SJSA1 (cell line): Measurements from ENCODE around the gene CHCHD3. TPM values are rescaled to one million over a fixed set of nuclear protein-coding genes. Genes with fewer than 3 reads are reported as not detected.
A peak's percentile ranks its signal among the peaks of the same experiment; 100 is the strongest.
"Not testable (repeated sequence)": the region's sequence is repeated elsewhere in the genome, so short reads cannot be mapped to it uniquely, and the experiment has no call there.

Source experiments
- DNase-seq, 2 experiments: peaks; one replicate each; pipeline ENCODE4 v3.0.0-alpha.2; 2015 to 2020; ENCODE audit warnings: low spot score in 2 of 2, low read depth in 1 of 2
- H3K27ac ChIP-seq: fragments of 250-450 bp; sonication (Bioruptor Pico); 2 replicates; pipeline ENCODE4 v1.5.1; 2020; ENCODE audit warnings: mild to moderate bottlenecking, moderate library complexity
- H3K27me3 ChIP-seq: fragments of 250-450 bp; sonication (Bioruptor Pico); replicated peaks from 2 replicates; pipeline ENCODE4 v1.5.1; 2020; ENCODE audit warnings: mild to moderate bottlenecking, moderate library complexity
- H3K36me3 ChIP-seq: fragments of 250-450 bp; sonication (Bioruptor Pico); 2 replicates; pipeline ENCODE4 v1.5.1; 2020; ENCODE audit warnings: mild to moderate bottlenecking
- H3K4me1 ChIP-seq: fragments of 250-450 bp; sonication (Bioruptor Pico); replicated peaks from 2 replicates; pipeline ENCODE4 v1.6.1; 2021; ENCODE audit warnings: mild to moderate bottlenecking
- H3K4me3 ChIP-seq: fragments of 250-450 bp; sonication (Bioruptor Pico); 2 replicates; pipeline ENCODE4 v1.5.1; 2020; ENCODE audit warnings: mild to moderate bottlenecking
- H3K9me3 ChIP-seq: fragments of 250-450 bp; sonication (Bioruptor Pico); replicated peaks from 2 replicates; pipeline ENCODE4 v1.5.1; 2020; ENCODE audit warnings: mild to moderate bottlenecking
- total RNA-seq: library from RNA; depleted of rRNA; stranded (reverse); fragments of >200 nt; shearing (Covaris generic); gene quantifications from 2 replicates; pipeline ENCODE4 v1.2.3, GENCODE V29; 2014

The CHCHD3 gene
- total RNA-seq, 1 experiment from 2014 or later = 150 TPM

DNA sequence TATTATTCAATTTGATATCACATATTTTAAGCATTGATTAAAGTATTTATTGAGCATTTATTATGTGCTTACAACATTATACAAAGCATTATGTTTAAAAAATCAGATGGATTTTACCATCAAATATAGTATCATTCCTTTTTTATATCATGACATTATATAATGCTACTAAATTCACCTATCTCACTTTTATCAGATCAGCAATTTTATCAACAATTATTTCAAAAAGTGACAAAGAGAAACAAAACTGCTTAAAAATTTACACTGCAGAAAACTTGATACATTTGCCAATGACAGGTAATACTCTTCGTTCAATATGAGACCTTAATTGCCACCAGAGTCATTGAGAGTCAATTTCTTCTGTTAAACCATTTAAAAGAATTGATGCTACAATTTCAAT is 82.0 kb downstream of the CHCHD3 start:
- Histone ChIP-seq H3K27ac (no peak overlapping the region), H3K4me1 (peaks cover 10% of the 10 kb centered on the region), H3K9me3 (no peaks in the 10 kb centered on the region), H3K36me3 (no peaks in the 10 kb centered on the region), H3K27me3 (no peaks in the 10 kb centered on the region), H3K4me3 (no peak overlapping the region)
- no peak for DNase-seq

- H3K4me3 ChIP-seq = no peak overlapping the region
- H3K4me1 ChIP-seq = peaks cover 10% of the 10 kb centered on the region
- no peaks in the 10 kb centered on the region for H3K9me3 ChIP-seq
- no peak overlapping the region for H3K27ac ChIP-seq
- DNase-seq = peak in 1 of 2 experiments; percentile 27
- H3K27me3 ChIP-seq = no peaks in the 10 kb centered on the region
- no peaks in the 10 kb centered on the region for H3K36me3 ChIP-seq
Measured at GRCh38 chr7:132998763-132999162, 83.1 kb downstream of the CHCHD3 start.

- no peaks in the 10 kb centered on the region for H3K27me3 ChIP-seq
- no peaks in the 10 kb centered on the region for H3K9me3 ChIP-seq
- no peak for DNase-seq
- no peak overlapping the region for H3K4me3 ChIP-seq
- H3K27ac ChIP-seq = no peak overlapping the region
- no peaks in the 10 kb centered on the region for H3K36me3 ChIP-seq
- H3K4me1 ChIP-seq = peaks cover 10% of the 10 kb centered on the region
Measured at GRCh38 chr7:132997505-132997904, 84.4 kb downstream of the CHCHD3 start.

DNA sequence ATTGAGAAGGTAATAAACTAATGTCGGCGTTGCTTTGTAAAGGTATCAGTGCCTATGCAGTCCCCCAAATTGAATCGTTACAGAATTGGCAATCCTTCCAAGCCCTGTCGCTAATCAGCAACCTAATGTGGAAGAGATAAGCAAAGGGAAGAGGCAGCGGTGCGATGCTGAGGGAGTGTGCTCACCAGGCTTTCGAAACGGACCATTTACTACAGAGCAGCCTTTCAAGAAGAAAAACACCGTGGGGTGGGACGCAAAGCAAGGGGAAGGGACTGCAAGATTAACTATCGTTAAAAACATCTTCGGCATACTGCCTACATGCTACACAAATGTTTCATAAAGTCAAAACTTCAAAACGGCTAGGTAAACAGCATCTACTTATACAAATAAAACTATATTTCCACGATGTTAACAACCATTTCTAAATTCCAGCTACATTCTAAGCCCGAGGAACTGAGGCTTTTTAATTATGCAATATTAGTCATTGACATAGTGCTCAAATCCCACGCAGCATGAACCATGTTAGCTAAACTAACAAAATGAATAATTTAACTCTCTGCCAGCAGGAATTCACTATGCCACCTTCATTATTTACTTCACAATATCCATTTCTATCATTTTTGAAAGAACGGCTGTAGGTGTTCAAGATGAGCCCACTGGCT is 85.2 kb downstream of the CHCHD3 start:
- Histone ChIP-seq H3K27ac (no peak overlapping the region), H3K27me3 (no peaks in the 10 kb centered on the region), H3K36me3 (no peaks in the 10 kb centered on the region), H3K9me3 (no peaks in the 10 kb centered on the region), H3K4me1 (peaks cover 10% of the 10 kb centered on the region), H3K4me3 (no peak overlapping the region)
- DNase-seq = no peak

DNA sequence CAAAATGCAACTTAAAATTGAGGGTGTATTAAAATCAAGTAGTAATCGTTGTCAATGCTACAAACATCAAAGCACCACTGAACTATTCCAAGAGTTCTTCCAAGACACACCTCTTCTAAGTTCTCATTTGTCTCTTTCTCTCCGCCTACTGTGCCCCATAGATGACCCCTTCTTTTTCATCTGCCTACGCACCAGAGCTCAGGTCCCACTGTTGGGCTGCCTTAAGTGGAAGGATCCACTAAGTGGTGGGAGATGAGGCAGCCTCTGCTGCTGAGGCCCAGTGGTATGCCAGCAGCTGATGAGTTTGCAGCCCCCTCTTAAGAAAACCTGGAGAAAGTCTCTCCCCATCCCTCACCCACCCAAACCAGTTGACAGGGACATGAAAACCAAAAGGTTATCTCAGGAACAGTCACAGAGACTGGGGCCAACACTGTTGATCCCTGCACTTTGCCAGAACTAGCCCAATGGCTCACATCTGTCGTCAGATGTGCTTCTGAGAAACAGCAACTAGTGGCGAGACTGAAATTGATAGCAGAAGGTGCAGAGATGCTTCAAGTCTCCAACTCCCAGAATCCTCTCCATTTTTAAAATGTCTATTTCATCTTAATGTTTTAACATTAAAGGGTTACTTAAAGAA is 88.4 kb downstream of the CHCHD3 start:
- no peaks in the 10 kb centered on the region for H3K36me3 ChIP-seq
- H3K9me3 ChIP-seq = no peaks in the 10 kb centered on the region
- no peak overlapping the region for H3K27ac ChIP-seq
- DNase-seq = no peak
- no peaks in the 10 kb centered on the region for H3K27me3 ChIP-seq
- peaks cover 3% of the 10 kb centered on the region for H3K4me1 ChIP-seq
- no peak overlapping the region for H3K4me3 ChIP-seq

DNA sequence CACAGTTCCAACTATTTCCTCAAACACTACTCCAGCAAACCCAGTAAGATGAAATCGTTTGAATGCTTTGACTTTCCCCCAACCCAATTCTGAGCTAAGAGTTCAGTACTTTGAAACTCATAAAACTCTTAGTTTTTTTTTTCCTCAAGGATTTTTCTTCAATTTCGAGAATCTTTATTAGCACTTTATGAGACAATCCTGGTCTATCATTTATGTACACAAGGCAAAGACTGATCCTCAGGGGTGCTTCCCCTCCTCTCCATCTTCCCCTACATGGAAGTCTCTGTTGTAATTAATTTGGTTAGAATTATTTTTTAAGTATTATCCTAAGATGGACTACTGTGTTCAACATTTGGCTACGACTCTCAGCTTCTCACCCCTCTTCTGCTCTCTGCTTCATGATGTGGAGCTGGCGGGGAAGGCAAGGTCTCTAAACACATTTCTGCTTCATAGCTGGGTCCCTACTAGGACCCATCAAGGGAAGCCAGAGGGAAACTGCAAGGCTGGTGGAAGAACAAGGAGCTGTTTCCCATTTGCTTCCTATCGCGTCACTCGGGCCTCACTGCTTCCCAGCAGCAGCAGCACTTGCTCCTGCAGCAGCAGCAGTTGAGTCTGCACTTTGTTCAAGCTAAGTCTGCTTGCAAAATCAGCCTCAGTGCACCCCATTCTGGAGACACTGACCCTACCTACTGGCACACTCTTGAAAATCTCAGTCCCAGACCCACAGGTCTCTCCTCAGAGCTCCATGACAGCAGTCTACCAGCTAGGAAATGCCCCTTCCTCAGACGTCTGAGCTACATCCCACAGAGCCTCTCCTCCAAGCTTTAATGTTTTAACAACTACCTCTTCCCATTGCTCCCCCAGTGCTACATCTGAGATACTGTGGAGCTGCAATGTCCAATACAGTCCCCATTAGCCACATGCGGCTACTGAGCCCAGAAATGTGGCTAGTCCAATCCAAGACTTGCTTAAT is 90.0 kb downstream of the CHCHD3 start:
- no peaks in the 10 kb centered on the region for H3K4me1 ChIP-seq
- H3K27ac ChIP-seq = no peak overlapping the region
- no peak for DNase-seq
- no peak overlapping the region for H3K4me3 ChIP-seq
- H3K27me3 ChIP-seq = no peaks in the 10 kb centered on the region
- H3K36me3 ChIP-seq = no peaks in the 10 kb centered on the region
- H3K9me3 ChIP-seq = no peaks in the 10 kb centered on the region

GRCh38 chr7:132988117-132988516 is 93.8 kb downstream of the CHCHD3 start:
- H3K4me3 ChIP-seq = no peak overlapping the region
- H3K4me1 ChIP-seq = no peaks in the 10 kb centered on the region
- H3K9me3 ChIP-seq = no peaks in the 10 kb centered on the region
- H3K27ac ChIP-seq = no peak overlapping the region
- no peak for DNase-seq
- no peaks in the 10 kb centered on the region for H3K36me3 ChIP-seq
- H3K27me3 ChIP-seq = no peaks in the 10 kb centered on the region

DNA sequence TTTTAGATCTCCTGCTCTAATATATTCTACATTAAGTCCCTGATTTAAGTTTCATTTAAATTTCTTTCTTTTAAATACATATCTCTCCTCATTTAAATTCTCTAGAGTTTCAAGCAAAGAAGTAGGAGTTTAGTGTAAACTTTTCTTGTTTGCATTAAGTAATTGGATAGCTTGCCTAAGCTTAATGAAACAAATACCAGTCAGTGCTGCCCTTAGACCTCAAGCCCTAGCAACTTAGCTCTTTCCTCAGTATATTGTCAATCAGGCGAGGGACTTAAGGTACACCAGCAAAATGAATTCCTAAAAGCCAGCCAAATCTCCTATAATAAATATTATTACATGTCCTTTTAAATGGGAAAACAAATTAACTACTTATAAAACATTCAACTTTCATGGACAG is 101.5 kb downstream of the CHCHD3 start:
- Histone ChIP-seq H3K9me3 (no peaks in the 10 kb centered on the region), H3K4me1 (no peaks in the 10 kb centered on the region), H3K27ac (no peak overlapping the region), H3K36me3 (no peaks in the 10 kb centered on the region), H3K27me3 (no peaks in the 10 kb centered on the region), H3K4me3 (no peak overlapping the region)
- no peak for DNase-seq

- no peak overlapping the region for H3K4me3 ChIP-seq
- H3K36me3 ChIP-seq = no peaks in the 10 kb centered on the region
- H3K27me3 ChIP-seq = no peaks in the 10 kb centered on the region
- H3K9me3 ChIP-seq = no peaks in the 10 kb centered on the region
- no peak for DNase-seq
- H3K4me1 ChIP-seq = no peaks in the 10 kb centered on the region
- H3K27ac ChIP-seq = no peak overlapping the region
Measured at GRCh38 chr7:132979524-132979923, 102.4 kb downstream of the CHCHD3 start.

GRCh38 chr7:132977234-132977633 is 104.7 kb downstream of the CHCHD3 start:
- Histone ChIP-seq H3K27me3 (no peaks in the 10 kb centered on the region), H3K4me3 (no peak overlapping the region), H3K36me3 (peaks cover 8% of the 10 kb centered on the region), H3K9me3 (no peaks in the 10 kb centered on the region), H3K27ac (no peak overlapping the region), H3K4me1 (no peaks in the 10 kb centered on the region)
- no peak for DNase-seq

DNA sequence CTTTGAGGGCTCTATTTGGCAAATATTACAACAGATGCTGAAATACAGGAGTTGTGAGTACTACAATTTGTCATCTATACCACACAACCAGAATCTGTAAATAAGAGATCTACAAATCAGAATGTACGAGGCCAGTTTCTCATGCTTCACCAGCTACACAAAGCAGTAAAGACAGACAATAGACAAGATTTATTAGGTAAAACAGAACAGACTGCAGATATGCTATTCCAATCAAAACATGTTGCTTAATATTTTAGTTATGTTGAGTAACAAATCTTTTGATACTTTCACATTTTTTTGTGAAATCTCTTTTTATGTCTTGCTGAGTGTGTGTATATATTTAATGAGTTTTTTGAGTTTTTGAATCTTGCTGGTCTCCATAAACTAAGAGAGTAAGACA is 109.1 kb downstream of the CHCHD3 start:
- DNase-seq = no peak
- Histone ChIP-seq H3K4me1 (no peaks in the 10 kb centered on the region), H3K4me3 (no peak overlapping the region)

DNA sequence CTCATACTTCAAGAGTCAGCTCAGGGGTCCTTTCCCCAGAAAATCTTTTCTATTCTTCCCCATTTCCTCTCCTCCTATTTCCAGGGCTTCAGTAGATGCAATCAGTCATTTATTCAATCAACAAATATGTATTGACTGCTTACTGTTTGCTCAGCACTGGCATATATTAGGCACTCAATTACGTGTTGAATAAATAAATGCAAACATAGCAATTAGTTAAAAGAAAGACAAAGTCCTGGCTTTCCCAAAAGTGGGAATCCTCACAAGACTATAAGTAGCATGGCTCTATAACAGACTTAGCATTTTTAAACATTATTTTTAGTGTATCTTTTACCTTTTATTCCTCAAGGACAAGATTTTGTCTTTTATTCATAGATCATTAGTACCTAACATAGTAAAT is 111.6 kb downstream of the CHCHD3 start:
- peaks cover 8% of the 10 kb centered on the region for H3K36me3 ChIP-seq
- no peak overlapping the region for H3K27ac ChIP-seq
- no peaks in the 10 kb centered on the region for H3K27me3 ChIP-seq
- H3K4me1 ChIP-seq = no peaks in the 10 kb centered on the region
- no peaks in the 10 kb centered on the region; the same call in 1 of the 2 replicates for H3K9me3 ChIP-seq
- no peak for DNase-seq
- H3K4me3 ChIP-seq = no peak overlapping the region

More for the DNA sequence above, 109.1 kb downstream of the CHCHD3 start:
- Histone ChIP-seq H3K27ac (no peak overlapping the region), H3K9me3 (no peaks in the 10 kb centered on the region; the same call in 1 of the 2 replicates), H3K27me3 (no peaks in the 10 kb centered on the region), H3K36me3 (peaks cover 8% of the 10 kb centered on the region)

DNA sequence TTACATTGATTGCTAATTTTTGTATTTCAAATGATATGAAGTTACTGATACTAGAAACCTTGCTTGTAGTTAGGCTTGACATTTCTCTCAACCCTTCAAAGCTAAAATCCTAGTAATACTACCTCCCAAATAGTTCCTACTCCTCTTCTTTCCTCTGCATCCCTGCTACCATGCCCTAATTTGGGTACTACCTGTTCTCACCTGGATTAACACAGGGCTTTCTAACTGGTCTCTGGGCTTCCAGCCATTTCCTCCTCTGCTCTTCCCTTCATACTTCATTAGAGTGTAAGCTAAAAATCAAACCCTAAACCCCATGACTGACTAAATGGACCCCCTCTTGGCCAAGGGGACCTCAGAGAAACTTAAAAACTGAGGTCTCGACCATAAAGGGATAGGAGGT is 112.4 kb downstream of the CHCHD3 start:
- Histone ChIP-seq H3K4me3 (no peak overlapping the region), H3K27me3 (no peaks in the 10 kb centered on the region), H3K27ac (no peak overlapping the region), H3K36me3 (peaks cover 8% of the 10 kb centered on the region), H3K4me1 (no peaks in the 10 kb centered on the region), H3K9me3 (no peaks in the 10 kb centered on the region; the same call in 1 of the 2 replicates)
- no peak for DNase-seq

DNA sequence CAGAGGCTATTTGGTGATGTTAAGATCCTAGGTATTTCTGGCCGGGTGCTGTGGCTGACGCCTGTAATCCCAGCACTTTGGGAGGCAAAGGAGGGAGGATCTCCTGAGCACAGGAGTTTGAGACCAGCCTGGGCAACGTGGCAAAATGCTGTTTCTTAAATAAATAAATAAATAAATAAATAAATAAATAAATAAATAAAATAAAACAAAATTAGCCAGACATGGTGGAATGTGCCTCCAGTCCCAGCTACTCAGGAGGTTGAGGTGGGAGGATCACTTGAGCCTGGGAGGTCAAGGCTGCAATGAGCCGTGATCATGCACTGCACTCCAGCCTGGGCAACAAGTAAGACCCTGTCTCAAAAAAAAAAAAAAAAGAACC is 114.4 kb downstream of the CHCHD3 start:
- DNase-seq, H3K4me1 ChIP-seq, H3K27ac ChIP-seq, H3K4me3 ChIP-seq, H3K36me3 ChIP-seq, H3K27me3 ChIP-seq, H3K9me3 ChIP-seq: not testable (repeated sequence)
